ENCODE data around the gene WLS.

- no peak for TF ChIP-seq POLR2A (IDR thresholded peaks at IDR 0.05)
- TF ChIP-seq CTCF (IDR thresholded peaks at IDR 0.05) = no peak
- no peak for TF ChIP-seq EP300 (IDR thresholded peaks at IDR 0.05)
Measured at GRCh38 chr1:68175621-68176398, 56.5 kb downstream of the WLS start.

All from tibial nerve (tissue), 4 donors.